ENCODE measurements around the gene LILRB1.

- no peak for TF ChIP-seq POLR2AphosphoS5 (IDR thresholded peaks at IDR 0.05; ENCODE audit: low read depth, low read length)
- no peak for TF ChIP-seq POLR2A (IDR thresholded peaks at IDR 0.05; ENCODE audit: low read depth, low read length)
Measured at GRCh38 chr19:54612428-54612827, 17.9 kb upstream of the LILRB1 start.
